KMS-11 (cell line): Measurements from ENCODE around the gene RPUSD4.

ENCODE experiments used
- H2AFZ ChIP-seq: fragments of 200-600 bp; sonication (generic); 2 replicates; pipeline ENCODE4 v1.6.1; 2016; ENCODE audit warnings: antibody characterized with exemption, mixed run types, low read depth
- H3K27ac ChIP-seq: fragments of 200-600 bp; sonication (generic); 2 replicates; pipeline ENCODE4 v1.6.1; 2016; ENCODE audit warnings: mild to moderate bottlenecking, mixed run types
- H3K27me3 ChIP-seq: fragments of 200-600 bp; sonication (generic); 2 replicates; pipeline ENCODE4 v1.6.1; 2017; ENCODE audit warnings: mild to moderate bottlenecking, low read depth, mixed run types, moderate library complexity; ENCODE audit not compliant: insufficient read depth
- H3K36me3 ChIP-seq: fragments of 200-600 bp; sonication (generic); 2 replicates; pipeline ENCODE4 v1.6.1; 2017; ENCODE audit warnings: mild to moderate bottlenecking, mixed run types; ENCODE audit not compliant: insufficient read depth
- H3K4me1 ChIP-seq: fragments of 200-600 bp; sonication (generic); 2 replicates; pipeline ENCODE4 v1.6.1; 2016; ENCODE audit warnings: mild to moderate bottlenecking, low read depth, mixed run types; ENCODE audit not compliant: poor library complexity, severe bottlenecking
- H3K4me2 ChIP-seq: fragments of 200-600 bp; sonication (generic); 2 replicates; pipeline ENCODE4 v1.7.0; 2016; ENCODE audit warnings: mild to moderate bottlenecking, mixed run types
- H3K4me3 ChIP-seq: fragments of 200-600 bp; sonication (generic); IDR thresholded peaks from 2 replicates; pipeline ENCODE4 v1.6.1; 2017; ENCODE audit warnings: low read depth, low read length, mixed read lengths; ENCODE audit not compliant: insufficient read depth
- H3K79me2 ChIP-seq: fragments of 200-600 bp; sonication (generic); 2 replicates; pipeline ENCODE4 v1.6.1; 2016; ENCODE audit warnings: low read depth, mixed run types; ENCODE audit not compliant: insufficient read depth
- H3K9ac ChIP-seq: fragments of 200-600 bp; sonication (generic); 2 replicates; pipeline ENCODE4 v1.6.1; 2016; ENCODE audit warnings: mild to moderate bottlenecking, mixed run types
- H4K20me1 ChIP-seq: fragments of 200-600 bp; sonication (generic); 2 replicates; pipeline ENCODE4 v1.6.1; 2016; ENCODE audit warnings: mild to moderate bottlenecking, mixed run types; ENCODE audit not compliant: insufficient read depth
- TF ChIP-seq, protein P1 (sequence below): fragments of 200-600 bp; sonication (generic); conservative IDR thresholded peaks from 2 replicates; pipeline ENCODE4 v1.6.1; 2017; ENCODE audit warnings: low read depth, mild to moderate bottlenecking, antibody characterized with exemption, low read length, moderate library complexity, mixed read lengths

RPUSD4 gene

DNA sequence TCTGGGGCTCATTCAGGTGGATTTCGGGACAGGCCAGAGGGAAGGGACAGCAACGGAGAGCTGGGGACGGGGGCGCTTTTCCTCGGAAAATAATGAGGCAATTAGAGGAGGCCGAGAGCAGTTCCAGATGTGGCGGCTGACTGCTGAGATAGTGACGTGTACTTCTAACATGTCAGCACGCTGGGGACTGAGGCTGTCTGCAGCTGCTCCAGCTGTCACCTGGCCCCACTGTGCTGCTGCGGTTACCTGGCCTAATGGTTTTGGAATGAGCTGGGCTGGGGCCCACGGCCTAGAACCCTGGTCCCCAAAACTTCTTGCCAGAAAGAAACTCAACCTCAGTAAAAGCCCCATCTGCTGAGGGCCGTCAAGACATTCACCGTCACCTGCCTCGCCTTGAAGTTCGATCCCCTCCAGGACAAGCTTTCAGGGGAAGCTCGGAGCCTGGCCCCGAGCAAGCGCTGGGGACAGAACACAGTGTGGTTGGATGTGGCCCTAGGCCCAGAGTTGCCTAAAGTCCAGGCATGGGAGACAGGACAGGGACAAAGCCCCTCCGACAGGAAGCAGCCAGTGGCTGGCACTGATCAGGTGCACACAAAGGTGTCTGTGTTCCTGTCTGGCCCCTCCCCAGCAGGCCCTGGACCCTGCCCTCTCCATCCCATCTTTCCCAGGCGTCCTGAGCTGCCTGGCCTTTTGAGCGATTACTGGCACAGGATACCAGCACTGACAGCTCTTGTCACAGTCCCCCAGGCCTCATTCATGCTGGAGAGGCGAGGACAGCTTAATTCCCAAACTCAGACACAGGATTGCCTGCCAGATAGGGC, 22.1 kb downstream of the RPUSD4 start:
- no peaks in the 10 kb centered on the region for H3K27me3 ChIP-seq
- H3K4me1 ChIP-seq, result peaks cover 82% of the 10 kb centered on the region
- H3K36me3 ChIP-seq, result no peaks in the 10 kb centered on the region
- TF ChIP-seq, protein P1, sequence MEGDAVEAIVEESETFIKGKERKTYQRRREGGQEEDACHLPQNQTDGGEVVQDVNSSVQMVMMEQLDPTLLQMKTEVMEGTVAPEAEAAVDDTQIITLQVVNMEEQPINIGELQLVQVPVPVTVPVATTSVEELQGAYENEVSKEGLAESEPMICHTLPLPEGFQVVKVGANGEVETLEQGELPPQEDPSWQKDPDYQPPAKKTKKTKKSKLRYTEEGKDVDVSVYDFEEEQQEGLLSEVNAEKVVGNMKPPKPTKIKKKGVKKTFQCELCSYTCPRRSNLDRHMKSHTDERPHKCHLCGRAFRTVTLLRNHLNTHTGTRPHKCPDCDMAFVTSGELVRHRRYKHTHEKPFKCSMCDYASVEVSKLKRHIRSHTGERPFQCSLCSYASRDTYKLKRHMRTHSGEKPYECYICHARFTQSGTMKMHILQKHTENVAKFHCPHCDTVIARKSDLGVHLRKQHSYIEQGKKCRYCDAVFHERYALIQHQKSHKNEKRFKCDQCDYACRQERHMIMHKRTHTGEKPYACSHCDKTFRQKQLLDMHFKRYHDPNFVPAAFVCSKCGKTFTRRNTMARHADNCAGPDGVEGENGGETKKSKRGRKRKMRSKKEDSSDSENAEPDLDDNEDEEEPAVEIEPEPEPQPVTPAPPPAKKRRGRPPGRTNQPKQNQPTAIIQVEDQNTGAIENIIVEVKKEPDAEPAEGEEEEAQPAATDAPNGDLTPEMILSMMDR, result no peak
- no peak overlapping the region for H3K4me3 ChIP-seq
- no peak overlapping the region for H2AFZ ChIP-seq
- peak overlapping the region; percentile 56 for H3K4me2 ChIP-seq
- H3K79me2 ChIP-seq, result no peaks in the 10 kb centered on the region
- peak overlapping the region; percentile 69 for H3K9ac ChIP-seq
- no peaks in the 10 kb centered on the region for H4K20me1 ChIP-seq
- peak overlapping the region; percentile 97 for H3K27ac ChIP-seq

DNA sequence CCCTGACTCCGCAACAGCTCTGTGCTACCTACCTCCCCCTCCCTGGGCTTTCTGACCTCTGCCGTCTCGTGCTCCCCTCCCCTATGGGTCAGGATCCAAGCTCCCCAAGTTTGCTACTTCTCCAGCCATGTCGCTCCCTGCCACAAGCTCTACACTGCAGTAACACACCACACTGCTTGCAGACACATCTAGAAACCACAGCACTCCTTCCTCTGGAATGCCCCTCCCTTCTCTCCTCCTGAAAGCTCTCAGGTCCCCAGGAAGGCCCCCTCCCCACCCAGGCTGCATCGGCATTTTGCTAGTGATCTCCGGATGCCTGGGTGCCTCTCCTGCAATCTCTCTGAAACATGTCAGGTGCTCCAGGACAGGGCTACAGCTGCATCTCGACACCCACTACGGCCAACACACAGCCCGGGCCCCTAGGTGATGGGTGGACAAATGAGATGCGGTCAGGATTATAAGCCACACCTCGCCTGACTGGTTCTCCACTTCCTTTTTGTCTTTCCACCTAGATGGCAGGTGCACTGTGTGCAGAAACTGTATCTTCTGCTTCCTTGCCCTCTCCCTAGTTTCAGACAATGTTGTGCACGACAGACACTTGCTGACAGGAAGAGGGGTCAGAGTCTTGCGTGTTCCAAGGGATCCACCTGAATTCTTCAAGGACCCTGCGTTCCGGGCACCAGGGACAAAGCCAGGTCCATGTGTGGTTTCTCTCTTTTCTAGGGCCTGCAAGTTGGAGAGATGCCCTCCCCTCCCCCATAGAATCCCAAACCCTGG, 22.9 kb downstream of the RPUSD4 start:
- Histone ChIP-seq H3K4me1 (peaks cover 74% of the 10 kb centered on the region), H3K36me3 (no peaks in the 10 kb centered on the region), H3K27ac (peak overlapping the region; percentile 97), H2AFZ (no peak overlapping the region), H3K27me3 (no peaks in the 10 kb centered on the region), H3K4me2 (peak overlapping the region; percentile 56), H3K9ac (peak overlapping the region; percentile 69), H4K20me1 (no peaks in the 10 kb centered on the region), H3K79me2 (no peaks in the 10 kb centered on the region), H3K4me3 (no peak overlapping the region)
- TF ChIP-seq, protein P1, result no peak

DNA sequence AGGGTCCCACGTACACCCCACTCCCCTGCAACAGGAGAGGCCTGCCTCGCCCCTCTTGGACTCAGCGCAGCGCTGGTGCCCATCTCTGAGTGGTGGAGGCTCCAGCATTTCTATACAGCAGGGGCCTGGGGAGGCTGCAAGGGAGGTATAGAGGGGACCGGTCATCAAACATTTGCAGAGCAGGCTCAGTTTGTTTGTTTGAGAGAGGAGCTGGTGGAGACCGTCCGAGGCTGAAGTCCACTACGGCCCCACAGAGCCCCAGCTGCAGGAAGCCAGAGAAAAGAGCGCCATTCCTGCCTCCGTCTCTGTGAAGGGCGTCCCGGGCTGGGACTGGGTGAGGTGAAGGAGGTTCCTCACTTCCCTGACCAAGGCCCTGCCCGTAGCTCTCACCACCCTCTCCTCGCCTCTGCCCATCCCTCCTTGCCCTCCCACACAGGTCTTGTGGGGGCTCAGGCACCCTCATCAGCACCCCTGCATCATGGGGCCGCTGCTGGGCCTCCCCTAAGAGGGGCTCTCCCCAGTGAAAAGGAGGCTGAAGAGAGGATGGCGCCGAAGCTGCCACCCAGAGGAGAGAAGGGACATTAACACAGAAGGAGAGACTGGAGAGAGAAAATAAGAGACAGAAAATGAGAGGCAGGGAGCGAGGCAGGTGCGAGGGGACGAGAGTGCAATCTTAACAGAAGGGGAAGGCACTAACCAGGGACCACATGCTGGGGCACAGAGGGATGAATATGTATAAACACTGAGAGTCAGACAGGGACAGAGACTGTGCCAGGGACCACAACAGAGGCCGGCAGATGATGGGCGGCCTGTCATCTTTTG, 24.5 kb downstream of the RPUSD4 start:
- Histone ChIP-seq H3K9ac (peak overlapping the region; percentile 69), H3K79me2 (no peaks in the 10 kb centered on the region), H2AFZ (peak overlapping the region; percentile 41), H3K4me1 (peaks cover 57% of the 10 kb centered on the region), H4K20me1 (no peaks in the 10 kb centered on the region), H3K4me3 (no peak overlapping the region), H3K4me2 (peak overlapping the region; percentile 56), H3K27ac (peak overlapping the region; percentile 97), H3K36me3 (no peaks in the 10 kb centered on the region), H3K27me3 (no peaks in the 10 kb centered on the region)
- TF ChIP-seq, protein P1, result peak; percentile 57

DNA sequence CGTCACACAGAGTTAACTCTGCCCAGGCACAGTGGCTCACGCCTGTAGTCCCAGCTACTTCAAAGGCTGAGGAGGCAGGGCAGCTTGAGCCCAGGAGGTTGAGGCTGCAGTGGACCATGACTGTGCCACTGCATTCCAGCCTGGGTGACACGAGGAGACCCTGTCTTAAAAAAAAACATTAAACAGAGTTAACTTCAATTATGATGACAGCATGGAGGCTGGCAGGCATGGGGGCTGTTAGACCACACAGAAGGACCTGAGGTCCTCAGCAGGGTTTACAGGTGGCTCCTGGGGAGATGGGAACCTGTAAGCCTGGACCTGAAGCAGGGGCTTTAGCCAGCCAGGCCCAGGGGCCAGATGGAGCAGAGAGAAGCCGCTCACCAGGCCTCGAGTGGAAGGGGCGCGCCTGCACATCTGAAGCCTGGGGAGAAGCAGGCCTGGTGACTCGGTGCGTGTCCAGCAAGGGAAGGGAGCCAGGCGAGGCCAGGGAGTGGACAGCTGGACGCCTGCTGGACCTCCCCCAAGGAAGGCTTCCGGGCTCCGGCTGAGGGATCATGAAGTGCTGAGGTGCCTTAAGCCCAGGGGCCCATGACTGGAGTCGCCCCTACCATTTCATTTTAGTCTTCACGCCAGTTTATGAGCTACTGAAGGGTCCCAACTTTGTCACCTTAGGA, 25.3 kb downstream of the RPUSD4 start:
- no peaks in the 10 kb centered on the region for H3K27me3 ChIP-seq
- no peaks in the 10 kb centered on the region for H4K20me1 ChIP-seq
- H3K79me2 ChIP-seq, result no peaks in the 10 kb centered on the region
- peak overlapping the region; percentile 97 for H3K27ac ChIP-seq
- H3K36me3 ChIP-seq, result no peaks in the 10 kb centered on the region
- H2AFZ ChIP-seq, result no peak overlapping the region
- TF ChIP-seq, protein P1, result no peak
- peak overlapping the region; percentile 69; the same call in 1 of the 2 replicates for H3K9ac ChIP-seq
- H3K4me2 ChIP-seq, result peak overlapping the region; percentile 56
- no peak overlapping the region for H3K4me3 ChIP-seq
- peaks cover 50% of the 10 kb centered on the region for H3K4me1 ChIP-seq
